K562 (cell line): ENCODE data around the gene U2AF1L4. TPM values are rescaled to one million over a fixed set of nuclear protein-coding genes. Genes with fewer than 3 reads are reported as not detected.

Experiments
- BCOR ChIP-seq: fragments of 450-650 bp; IDR thresholded peaks from 2 replicates; pipeline ENCODE4 v1.6.1; 2016
- CAMTA2 ChIP-seq: fragments of 250-450 bp; sonication (Bioruptor Pico); conservative IDR thresholded peaks from 2 replicates; pipeline ENCODE4 v1.5.1; 2022
- JUN ChIP-seq, 2 experiments: sonication (generic) in 1 of 2; formaldehyde crosslinking in 1 of 2; IDR thresholded peaks; 2 replicates each; pipeline versions ENCODE4 v1.6.1 to v1.8.0; 2012 to 2022; ENCODE audit warnings: borderline replicate concordance in 2 of 2, mild to moderate bottlenecking in 2 of 2, improper control_type of control experiment in 1 of 2, low read depth in 1 of 2, low read length in 1 of 2, missing genetic modification reagents in 1 of 2
- MYNN ChIP-seq, 2 experiments: sonication (generic); formaldehyde crosslinking in 1 of 2; IDR thresholded peaks; 2 replicates each; pipeline versions ENCODE4 v1.5.0 to v1.6.1; 2016 to 2020; ENCODE audit warnings: antibody characterized with exemption in 1 of 2, missing genetic modification reagents in 1 of 2
- NONO ChIP-seq, 2 experiments: fragments of 200-400 bp in 1 of 2; fragments of 450-650 bp in 1 of 2; formaldehyde crosslinking in 1 of 2; IDR thresholded peaks; 2 replicates each; pipeline ENCODE4 v1.6.1; 2017; ENCODE audit warnings: low read depth in 2 of 2, mild to moderate bottlenecking in 2 of 2, moderate library complexity in 2 of 2, low read length in 1 of 2
- RB1 ChIP-seq: fragments of 450-650 bp; IDR thresholded peaks from 2 replicates; pipeline ENCODE4 v1.6.1; 2017; ENCODE audit warnings: low read depth, mild to moderate bottlenecking
- RBM25 ChIP-seq: fragments of 200-400 bp; formaldehyde crosslinking; IDR thresholded peaks from 2 replicates; pipeline ENCODE4 v1.6.1; 2018; ENCODE audit warnings: low read length, low read depth, moderate library complexity; ENCODE audit not compliant: severe bottlenecking
- SETDB1 ChIP-seq: IDR thresholded peaks from one replicate; pipeline ENCODE4 v1.6.1; 2012; ENCODE audit warnings: low read length, control low read depth, inconsistent platforms
- SNRNP70 ChIP-seq: fragments of 200-400 bp; formaldehyde crosslinking; optimal IDR thresholded peaks from 2 replicates; pipeline ENCODE3; 2017; ENCODE audit warnings: low read depth, low read length
- TEAD1 ChIP-seq, 2 experiments: fragments of 450-650 bp in 1 of 2; sonication (generic) in 1 of 2; formaldehyde crosslinking; IDR thresholded peaks; 2 replicates each; pipeline versions ENCODE4 v1.4.0 to v1.8.0; 2020 to 2022; ENCODE audit warnings: mild to moderate bottlenecking in 2 of 2, missing genetic modification reagents in 1 of 2
- ZNF143 ChIP-seq: sonication (generic); formaldehyde crosslinking; IDR thresholded peaks from 2 replicates; pipeline ENCODE4 v1.9.0; 2022; ENCODE audit warnings: mild to moderate bottlenecking, missing genetic modification reagents
- ZNF274 ChIP-seq: IDR thresholded peaks from 2 replicates; pipeline ENCODE4 v1.6.1; 2011; ENCODE audit warnings: low read depth, mild to moderate bottlenecking, low read length, moderate library complexity, borderline replicate concordance
- ZNF766 ChIP-seq: fragments of 200-800 bp; sonication (Bioruptor generic); conservative IDR thresholded peaks from 2 replicates; pipeline ENCODE4 v1.6.1; 2016; ENCODE audit warnings: missing genetic modification characterization, missing compliant biosample characterization
- ZNF830 ChIP-seq: fragments of 250-450 bp; sonication (Bioruptor Pico); IDR thresholded peaks from 2 replicates; pipeline ENCODE4 v1.5.0; 2021; ENCODE audit warnings: mild to moderate bottlenecking
- polyA plus RNA-seq, 8 experiments: library from polyadenylated mRNA; depleted of rRNA in 4 of 8; stranded (reverse) in 5 of 8; unstranded in 3 of 8; fragments of >200 nt; fragmentation: Nextera tagmentation in 2 of 8; fragmentation: Illumina TruSeq in 1 of 8; extraction: Ambion mirVana in 2 of 8; extraction: Trizol in 1 of 8; gene quantifications; 2 replicates each; pipeline versions ENCODE4 v1.2.1 to v1.2.3, GENCODE V29; 2011 to 2014; ENCODE audit warnings: inconsistent platforms in 1 of 8, missing spikeins in 1 of 8
- total RNA-seq, 7 experiments: library from RNA; depleted of rRNA in 6 of 7; stranded (reverse); fragments of >200 nt in 6 of 7; fragmentation: Illumina TruSeq in 2 of 7; extraction: Trizol in 2 of 7; gene quantifications; 2 replicates each; pipeline versions ENCODE4 v1.2.1 to v1.2.3, GENCODE V29; 2011 to 2021; ENCODE audit warnings: low replicate concordance in 1 of 7
- TF ChIP-seq, protein P1 (sequence below): sonication (generic); formaldehyde crosslinking; IDR thresholded peaks from 2 replicates; pipeline ENCODE4 v1.9.0; 2022; ENCODE audit warnings: mild to moderate bottlenecking, missing genetic modification reagents
- TF ChIP-seq, protein P2 (sequence below): IDR thresholded peaks from 2 replicates; pipeline ENCODE4 v1.6.1; 2016; ENCODE audit warnings: missing genetic modification characterization, missing compliant biosample characterization
- TF ChIP-seq, protein P3 (sequence below): sonication (generic); IDR thresholded peaks from 2 replicates; pipeline ENCODE4 v1.6.1; 2016
- TF ChIP-seq, protein P4 (sequence below): sonication (generic); formaldehyde crosslinking; IDR thresholded peaks from 2 replicates; pipeline ENCODE4 v1.8.0; 2023; ENCODE audit warnings: mild to moderate bottlenecking, missing genetic modification reagents

U2AF1L4 gene
- total and polyA plus RNA-seq, 9 of the 15 experiments (the other 6 are each of a cell fraction or from before 2014, with no cell fraction given): 8.4 to 19.5 (median 12.6) TPM

DNA sequence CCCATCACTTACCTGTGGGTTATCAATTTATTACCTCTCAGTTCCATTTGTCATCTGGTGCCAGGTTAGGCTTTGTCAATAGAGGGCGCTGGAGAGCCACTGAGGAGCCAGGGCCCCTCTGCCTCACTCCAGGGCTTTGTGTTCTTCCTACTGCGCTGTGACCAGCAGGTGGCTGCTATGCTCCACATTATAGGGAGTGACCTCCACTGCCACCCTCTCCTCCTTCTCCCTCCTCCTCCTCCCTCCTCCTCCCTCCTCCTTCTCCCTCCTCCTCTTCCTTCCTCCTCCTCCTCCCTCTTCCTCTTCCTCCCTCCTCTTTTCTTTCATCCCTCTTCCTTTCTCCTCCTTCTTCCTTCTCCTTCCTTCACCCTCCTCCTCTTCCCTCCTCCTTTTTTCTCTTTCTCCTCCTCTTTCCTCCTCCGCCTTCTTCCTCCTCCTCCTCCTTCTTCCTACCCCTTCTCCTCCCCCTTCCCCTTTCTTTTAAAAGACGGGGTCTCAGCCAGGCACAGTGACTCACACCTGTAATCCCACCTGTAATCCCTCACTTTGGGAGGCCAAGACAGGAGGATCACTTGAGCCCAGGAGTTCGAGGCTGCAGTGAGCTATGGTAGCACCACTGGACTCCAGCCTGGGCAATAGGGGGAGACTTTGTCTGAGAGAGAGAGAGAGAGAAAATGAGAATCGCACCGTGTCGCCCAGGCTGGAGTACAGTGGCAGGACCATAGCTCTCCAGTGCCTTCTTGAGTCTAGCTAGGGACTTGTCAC, 51.2 kb downstream of the U2AF1L4 start (continued):
- TF ChIP-seq MYNN (IDR thresholded peaks at IDR 0.05) (peak; percentile 63; the same call in 1 of the 2 replicates), MYNN (CRISPR knock-in tag; IDR thresholded peaks at IDR 0.05) (no peak), NONO (IDR thresholded peaks at IDR 0.05; ENCODE audit: low read depth in 2 of 2, low read length in 1 of 2) (peak in 1 of 2 experiments; percentile 76; a peak in 1 of 4 replicates), ZNF143 (no peak; the same call in 1 of the 2 replicates), SETDB1 (no peak), RBM25 (peak; percentile 39), ZNF830 (no peak), BCOR (peak; percentile 38; the same call in 1 of the 2 replicates), ZNF766 (no peak), ZNF274 (no peak), CAMTA2 (CRISPR knock-in tag) (no peak), RB1 (peak; percentile 82), SNRNP70 (no peak), TEAD1 (CRISPR knock-in tag; IDR thresholded peaks at IDR 0.05) (no peak), JUN (IDR thresholded peaks at IDR 0.05; ENCODE audit: borderline replicate concordance, low read depth, low read length) (no peak), JUN (CRISPR knock-in tag; IDR thresholded peaks at IDR 0.05; ENCODE audit: borderline replicate concordance) (no peak)
- TF ChIP-seq, protein P1, sequence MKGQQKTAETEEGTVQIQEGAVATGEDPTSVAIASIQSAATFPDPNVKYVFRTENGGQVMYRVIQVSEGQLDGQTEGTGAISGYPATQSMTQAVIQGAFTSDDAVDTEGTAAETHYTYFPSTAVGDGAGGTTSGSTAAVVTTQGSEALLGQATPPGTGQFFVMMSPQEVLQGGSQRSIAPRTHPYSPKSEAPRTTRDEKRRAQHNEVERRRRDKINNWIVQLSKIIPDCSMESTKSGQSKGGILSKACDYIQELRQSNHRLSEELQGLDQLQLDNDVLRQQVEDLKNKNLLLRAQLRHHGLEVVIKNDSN (CRISPR knock-in tag): no peak
- TF ChIP-seq, protein P2, sequence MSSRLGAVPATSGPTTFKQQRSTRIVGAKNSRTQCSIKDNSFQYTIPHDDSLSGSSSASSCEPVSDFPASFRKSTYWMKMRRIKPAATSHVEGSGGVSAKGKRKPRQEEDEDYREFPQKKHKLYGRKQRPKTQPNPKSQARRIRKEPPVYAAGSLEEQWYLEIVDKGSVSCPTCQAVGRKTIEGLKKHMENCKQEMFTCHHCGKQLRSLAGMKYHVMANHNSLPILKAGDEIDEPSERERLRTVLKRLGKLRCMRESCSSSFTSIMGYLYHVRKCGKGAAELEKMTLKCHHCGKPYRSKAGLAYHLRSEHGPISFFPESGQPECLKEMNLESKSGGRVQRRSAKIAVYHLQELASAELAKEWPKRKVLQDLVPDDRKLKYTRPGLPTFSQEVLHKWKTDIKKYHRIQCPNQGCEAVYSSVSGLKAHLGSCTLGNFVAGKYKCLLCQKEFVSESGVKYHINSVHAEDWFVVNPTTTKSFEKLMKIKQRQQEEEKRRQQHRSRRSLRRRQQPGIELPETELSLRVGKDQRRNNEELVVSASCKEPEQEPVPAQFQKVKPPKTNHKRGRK (tag): peak; percentile 91
- TF ChIP-seq, protein P3, sequence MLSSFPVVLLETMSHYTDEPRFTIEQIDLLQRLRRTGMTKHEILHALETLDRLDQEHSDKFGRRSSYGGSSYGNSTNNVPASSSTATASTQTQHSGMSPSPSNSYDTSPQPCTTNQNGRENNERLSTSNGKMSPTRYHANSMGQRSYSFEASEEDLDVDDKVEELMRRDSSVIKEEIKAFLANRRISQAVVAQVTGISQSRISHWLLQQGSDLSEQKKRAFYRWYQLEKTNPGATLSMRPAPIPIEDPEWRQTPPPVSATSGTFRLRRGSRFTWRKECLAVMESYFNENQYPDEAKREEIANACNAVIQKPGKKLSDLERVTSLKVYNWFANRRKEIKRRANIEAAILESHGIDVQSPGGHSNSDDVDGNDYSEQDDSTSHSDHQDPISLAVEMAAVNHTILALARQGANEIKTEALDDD: peak; percentile 20; the same call in 1 of the 2 replicates
- TF ChIP-seq, protein P4, sequence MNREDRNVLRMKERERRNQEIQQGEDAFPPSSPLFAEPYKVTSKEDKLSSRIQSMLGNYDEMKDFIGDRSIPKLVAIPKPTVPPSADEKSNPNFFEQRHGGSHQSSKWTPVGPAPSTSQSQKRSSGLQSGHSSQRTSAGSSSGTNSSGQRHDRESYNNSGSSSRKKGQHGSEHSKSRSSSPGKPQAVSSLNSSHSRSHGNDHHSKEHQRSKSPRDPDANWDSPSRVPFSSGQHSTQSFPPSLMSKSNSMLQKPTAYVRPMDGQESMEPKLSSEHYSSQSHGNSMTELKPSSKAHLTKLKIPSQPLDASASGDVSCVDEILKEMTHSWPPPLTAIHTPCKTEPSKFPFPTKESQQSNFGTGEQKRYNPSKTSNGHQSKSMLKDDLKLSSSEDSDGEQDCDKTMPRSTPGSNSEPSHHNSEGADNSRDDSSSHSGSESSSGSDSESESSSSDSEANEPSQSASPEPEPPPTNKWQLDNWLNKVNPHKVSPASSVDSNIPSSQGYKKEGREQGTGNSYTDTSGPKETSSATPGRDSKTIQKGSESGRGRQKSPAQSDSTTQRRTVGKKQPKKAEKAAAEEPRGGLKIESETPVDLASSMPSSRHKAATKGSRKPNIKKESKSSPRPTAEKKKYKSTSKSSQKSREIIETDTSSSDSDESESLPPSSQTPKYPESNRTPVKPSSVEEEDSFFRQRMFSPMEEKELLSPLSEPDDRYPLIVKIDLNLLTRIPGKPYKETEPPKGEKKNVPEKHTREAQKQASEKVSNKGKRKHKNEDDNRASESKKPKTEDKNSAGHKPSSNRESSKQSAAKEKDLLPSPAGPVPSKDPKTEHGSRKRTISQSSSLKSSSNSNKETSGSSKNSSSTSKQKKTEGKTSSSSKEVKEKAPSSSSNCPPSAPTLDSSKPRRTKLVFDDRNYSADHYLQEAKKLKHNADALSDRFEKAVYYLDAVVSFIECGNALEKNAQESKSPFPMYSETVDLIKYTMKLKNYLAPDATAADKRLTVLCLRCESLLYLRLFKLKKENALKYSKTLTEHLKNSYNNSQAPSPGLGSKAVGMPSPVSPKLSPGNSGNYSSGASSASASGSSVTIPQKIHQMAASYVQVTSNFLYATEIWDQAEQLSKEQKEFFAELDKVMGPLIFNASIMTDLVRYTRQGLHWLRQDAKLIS (CRISPR knock-in tag): 0 out of 2 replicates have a peak, but pooled peaks have one; percentile 45
